Measurements from ENCODE around the gene HELZ. TPM values are rescaled to one million over a fixed set of nuclear protein-coding genes. Genes with fewer than 3 reads are reported as not detected.

HELZ gene
- total and polyA plus RNA-seq, 2 donors from 2014 or later, result 2.8 to 58.8 TPM

DNA sequence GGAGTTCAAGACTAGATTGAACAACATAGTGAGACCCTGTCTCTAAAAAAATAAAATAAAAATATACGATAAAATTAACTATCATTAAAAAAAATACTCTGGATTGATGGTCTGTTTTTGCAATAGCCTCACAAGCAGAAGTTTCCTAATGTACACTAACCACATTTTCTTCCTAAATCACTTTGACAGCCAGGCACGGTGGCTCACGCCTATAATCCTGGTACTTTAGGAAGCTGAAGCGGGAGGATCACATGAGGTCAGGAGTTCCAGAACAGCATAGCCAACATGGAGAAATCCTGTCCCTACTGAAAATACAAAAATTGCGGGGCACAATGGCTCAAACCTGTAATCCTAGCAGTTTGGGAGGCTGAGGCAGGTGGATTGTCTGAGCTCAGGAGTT is 64.7 kb downstream of the HELZ start:
- TF ChIP-seq, protein P1, sequence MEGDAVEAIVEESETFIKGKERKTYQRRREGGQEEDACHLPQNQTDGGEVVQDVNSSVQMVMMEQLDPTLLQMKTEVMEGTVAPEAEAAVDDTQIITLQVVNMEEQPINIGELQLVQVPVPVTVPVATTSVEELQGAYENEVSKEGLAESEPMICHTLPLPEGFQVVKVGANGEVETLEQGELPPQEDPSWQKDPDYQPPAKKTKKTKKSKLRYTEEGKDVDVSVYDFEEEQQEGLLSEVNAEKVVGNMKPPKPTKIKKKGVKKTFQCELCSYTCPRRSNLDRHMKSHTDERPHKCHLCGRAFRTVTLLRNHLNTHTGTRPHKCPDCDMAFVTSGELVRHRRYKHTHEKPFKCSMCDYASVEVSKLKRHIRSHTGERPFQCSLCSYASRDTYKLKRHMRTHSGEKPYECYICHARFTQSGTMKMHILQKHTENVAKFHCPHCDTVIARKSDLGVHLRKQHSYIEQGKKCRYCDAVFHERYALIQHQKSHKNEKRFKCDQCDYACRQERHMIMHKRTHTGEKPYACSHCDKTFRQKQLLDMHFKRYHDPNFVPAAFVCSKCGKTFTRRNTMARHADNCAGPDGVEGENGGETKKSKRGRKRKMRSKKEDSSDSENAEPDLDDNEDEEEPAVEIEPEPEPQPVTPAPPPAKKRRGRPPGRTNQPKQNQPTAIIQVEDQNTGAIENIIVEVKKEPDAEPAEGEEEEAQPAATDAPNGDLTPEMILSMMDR (IDR thresholded peaks at IDR 0.05; ENCODE audit: borderline replicate concordance, extremely low read depth, insufficient read depth), result no peak
- intact Hi-C loops (cut with DNase I), result no loop called here
- peaks cover 0 to 5% (median 0%) of the 10 kb centered on the region in 3 donors for H3K4me1 ChIP-seq (ENCODE audit: control insufficient read depth in 2 of 3, insufficient read depth in 2 of 3, low read depth in 1 of 3, low read length in 3 of 3)
- no peak overlapping the region for H3K27ac ChIP-seq (ENCODE audit: low read depth in 2 of 2, low read length in 2 of 2)
- no peak overlapping the region for H3K4me3 ChIP-seq (ENCODE audit: low read length in 3 of 3)
- H3K27me3 ChIP-seq (ENCODE audit: control insufficient read depth, insufficient read depth, low read length), result no peaks in the 10 kb centered on the region
- H3K9ac ChIP-seq (ENCODE audit: low read length in 3 of 3), result no peak overlapping the region
- no peaks in the 10 kb centered on the region for H3K9me3 ChIP-seq (ENCODE audit: control insufficient read depth in 2 of 3, insufficient read depth in 1 of 3, low read length in 3 of 3)
- DNase-seq (no peak), FAIRE-seq (no peak)
- peaks cover 0 to 4% (median 2%) of the 10 kb centered on the region in 3 donors for H3K36me3 ChIP-seq (ENCODE audit: control insufficient read depth in 2 of 3, insufficient read depth in 3 of 3, low read length in 3 of 3)

DNA sequence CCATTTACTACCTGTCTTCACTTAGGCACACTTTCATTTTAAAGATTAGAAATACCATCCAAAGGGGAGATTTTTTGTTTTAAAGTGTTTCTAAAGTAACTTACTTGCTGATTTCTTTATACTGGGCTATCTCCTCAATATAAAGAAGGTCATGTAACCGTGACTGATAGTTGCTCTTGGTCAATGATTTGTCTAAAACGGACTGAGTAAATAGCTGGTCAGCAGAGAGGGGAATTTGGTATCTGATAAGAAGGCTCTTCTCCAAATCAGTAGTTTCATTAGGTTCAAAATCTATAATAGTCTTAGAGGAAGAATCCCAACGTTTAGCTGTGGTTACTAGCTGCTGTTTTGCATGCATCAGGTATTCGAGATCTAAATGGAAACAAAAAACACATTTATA is 66.4 kb downstream of the HELZ start:
- H3K4me3 ChIP-seq (ENCODE audit: low read length in 3 of 3), result no peak overlapping the region
- no peak for FAIRE-seq
- no peaks in the 10 kb centered on the region for H3K4me1 ChIP-seq (ENCODE audit: control insufficient read depth in 2 of 3, insufficient read depth in 2 of 3, low read depth in 1 of 3, low read length in 3 of 3)
- H3K27ac ChIP-seq (ENCODE audit: low read depth in 2 of 2, low read length in 2 of 2), result no peak overlapping the region
- TF ChIP-seq, protein P1 (IDR thresholded peaks at IDR 0.05; ENCODE audit: borderline replicate concordance, extremely low read depth, insufficient read depth), result no peak
- no peaks in the 10 kb centered on the region for H3K27me3 ChIP-seq (ENCODE audit: control insufficient read depth, insufficient read depth, low read length)
- H3K9ac ChIP-seq (ENCODE audit: low read length in 3 of 3), result no peak overlapping the region
- no peaks in the 10 kb centered on the region for H3K9me3 ChIP-seq (ENCODE audit: control insufficient read depth in 2 of 3, insufficient read depth in 1 of 3, low read length in 3 of 3)
- peaks cover 0 to 4% (median 4%) of the 10 kb centered on the region in 3 donors for H3K36me3 ChIP-seq (ENCODE audit: control insufficient read depth in 2 of 3, insufficient read depth in 3 of 3, low read length in 3 of 3)
- no peak for DNase-seq
- intact Hi-C loops (cut with DNase I), result no loop called here

DNA sequence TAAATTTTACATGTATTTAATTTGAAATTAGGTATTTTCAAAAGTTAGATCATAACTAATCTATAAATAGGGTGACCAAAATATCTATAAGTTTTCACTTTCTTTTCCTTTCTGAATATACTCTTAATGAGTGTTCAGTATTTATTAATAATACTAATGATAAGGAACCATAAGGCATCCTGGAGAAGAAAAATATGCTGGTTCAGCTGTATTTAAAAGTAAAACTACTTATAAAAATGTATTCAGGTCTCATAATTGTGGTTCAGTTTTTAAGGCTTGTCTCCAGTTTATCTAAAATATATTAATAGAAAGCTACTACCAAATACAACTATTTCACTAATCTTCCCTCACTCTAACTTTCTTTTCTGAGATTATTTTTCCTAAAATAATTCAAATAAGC is 67.3 kb downstream of the HELZ start:
- intact Hi-C loops (cut with DNase I), result no loop called here
- no peaks in the 10 kb centered on the region for H3K27me3 ChIP-seq (ENCODE audit: control insufficient read depth, insufficient read depth, low read length)
- H3K36me3 ChIP-seq (ENCODE audit: control insufficient read depth in 2 of 3, insufficient read depth in 3 of 3, low read length in 3 of 3), result peaks cover 0 to 5% (median 4%) of the 10 kb centered on the region in 3 donors
- no peak overlapping the region for H3K9ac ChIP-seq (ENCODE audit: low read length in 3 of 3)
- FAIRE-seq (no peak), DNase-seq (no peak)
- no peak overlapping the region for H3K4me3 ChIP-seq (ENCODE audit: low read length in 3 of 3)
- H3K27ac ChIP-seq (ENCODE audit: low read depth in 2 of 2, low read length in 2 of 2), result no peak overlapping the region
- H3K9me3 ChIP-seq (ENCODE audit: control insufficient read depth in 2 of 3, insufficient read depth in 1 of 3, low read length in 3 of 3), result no peaks in the 10 kb centered on the region
- TF ChIP-seq, protein P1 (IDR thresholded peaks at IDR 0.05; ENCODE audit: borderline replicate concordance, extremely low read depth, insufficient read depth), result no peak
- no peaks in the 10 kb centered on the region for H3K4me1 ChIP-seq (ENCODE audit: control insufficient read depth in 2 of 3, insufficient read depth in 2 of 3, low read depth in 1 of 3, low read length in 3 of 3)

DNA sequence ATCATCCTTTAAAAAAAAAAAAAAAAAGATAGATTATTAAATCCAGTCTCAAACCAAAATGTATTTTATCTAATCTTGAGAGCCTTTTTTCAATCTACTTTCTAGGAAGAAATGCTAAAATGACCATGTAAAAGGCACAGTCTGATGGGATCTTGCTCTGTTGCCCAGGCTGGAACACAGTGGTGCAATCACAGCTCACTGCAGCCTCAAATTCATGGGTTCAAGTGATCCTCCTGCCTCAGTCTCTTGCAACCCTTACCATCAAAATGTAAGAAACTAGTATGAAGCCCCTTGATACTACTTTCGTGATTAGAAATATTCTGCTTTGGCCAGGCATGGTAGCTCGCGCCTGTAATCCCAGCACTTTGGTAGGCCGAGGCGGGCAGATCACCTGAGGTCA is 70.8 kb downstream of the HELZ start:
- intact Hi-C loops (cut with DNase I), result no loop called here

More for the DNA sequence above, 70.8 kb downstream of the HELZ start:
- no peak overlapping the region for H3K27ac ChIP-seq (ENCODE audit: low read depth in 2 of 2, low read length in 2 of 2)
- DNase-seq (no peak), FAIRE-seq (no peak)
- H3K4me1 ChIP-seq (ENCODE audit: control insufficient read depth in 2 of 3, insufficient read depth in 2 of 3, low read depth in 1 of 3, low read length in 3 of 3), result no peaks in the 10 kb centered on the region
- no peak overlapping the region for H3K9ac ChIP-seq (ENCODE audit: low read length in 3 of 3)
- no peaks in the 10 kb centered on the region for H3K27me3 ChIP-seq (ENCODE audit: control insufficient read depth, insufficient read depth, low read length)
- no peak overlapping the region for H3K4me3 ChIP-seq (ENCODE audit: low read length in 3 of 3)
- peaks cover 0 to 4% (median 3%) of the 10 kb centered on the region in 3 donors for H3K36me3 ChIP-seq (ENCODE audit: control insufficient read depth in 2 of 3, insufficient read depth in 3 of 3, low read length in 3 of 3)
- TF ChIP-seq, protein P1 (IDR thresholded peaks at IDR 0.05; ENCODE audit: borderline replicate concordance, extremely low read depth, insufficient read depth), result no peak
- H3K9me3 ChIP-seq (ENCODE audit: control insufficient read depth in 2 of 3, insufficient read depth in 1 of 3, low read length in 3 of 3), result no peaks in the 10 kb centered on the region

Data from kidney (tissue), 14 donors.